ENCODE data around the gene ADRA1B.

GRCh38 chr5:160018945-160019625 lies 102.8 kb downstream of the ADRA1B start:
- TF ChIP-seq CTCF (IDR thresholded peaks at IDR 0.05) (no peak), EP300 (IDR thresholded peaks at IDR 0.05) (no peak)

Data from ovary (tissue), 3 donors.